GM12892 (cell line): ENCODE data around the gene MCM3.

ENCODE experiments used
- DNase-seq: peaks from one replicate; pipeline ENCODE4 v3.0.0; 2011; ENCODE audit not compliant: insufficient read length
- FAIRE-seq: peaks from 2 replicates; lab custom pipeline; 2011; peaks lifted over from hg19 to GRCh38; lab: Jason Lieb, UNC
- POLR2A ChIP-seq: IDR thresholded peaks from 2 replicates; pipeline ENCODE4 v1.6.1; 2011; ENCODE audit warnings: low read depth, low read length, control low read depth
- POLR2AphosphoS5 ChIP-seq: IDR thresholded peaks from 2 replicates; pipeline ENCODE4 v1.6.1; 2011; ENCODE audit warnings: low read depth, low read length, control low read depth
- TAF1 ChIP-seq: IDR thresholded peaks from 2 replicates; pipeline ENCODE4 v1.6.1; 2011; ENCODE audit warnings: low read depth, mild to moderate bottlenecking, control low read depth, low read length, borderline replicate concordance

The MCM3 gene

DNA sequence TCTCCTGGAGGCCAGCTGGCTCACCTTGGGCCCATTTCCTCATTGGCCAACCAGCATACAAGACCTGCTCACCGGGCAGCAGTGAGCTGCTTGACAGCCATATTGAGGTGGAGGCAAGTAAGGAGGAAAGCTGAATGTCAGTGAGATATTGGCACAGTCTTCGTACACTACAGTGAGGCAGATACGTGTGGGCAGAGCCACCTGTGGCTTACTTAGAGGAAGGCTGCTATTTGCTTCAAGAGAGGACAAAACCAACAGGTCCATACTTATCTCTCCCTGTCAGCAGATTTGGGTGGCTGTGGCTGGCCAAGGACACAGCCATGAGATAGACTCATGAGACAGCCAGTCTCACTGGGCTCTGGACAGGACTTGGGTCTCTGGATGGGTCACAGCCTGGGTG, 15.1 kb upstream of the MCM3 start:
- TF ChIP-seq TAF1, result no peak
- TF ChIP-seq POLR2AphosphoS5, result no peak
- no peak for TF ChIP-seq POLR2A
- FAIRE-seq (no peak), DNase-seq (no peak)

DNA sequence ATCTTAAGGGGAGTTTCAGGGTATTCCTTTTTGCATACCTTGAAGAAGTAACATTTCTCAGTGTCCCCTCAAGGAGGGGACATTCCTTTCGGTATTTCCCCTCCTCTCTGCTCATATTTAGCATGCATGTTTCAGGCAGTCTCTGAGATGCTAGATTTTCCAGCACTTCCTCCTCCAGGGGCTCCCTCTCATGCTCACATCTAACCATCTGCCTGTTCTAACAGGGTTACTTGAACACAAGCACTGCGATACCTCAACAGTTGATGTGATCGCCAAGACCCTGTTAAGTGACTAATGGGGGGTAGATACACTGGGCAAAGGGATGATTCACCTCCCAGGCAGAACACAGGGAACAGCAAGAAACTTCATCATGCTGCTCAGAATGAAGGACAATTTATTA, 12.9 kb upstream of the MCM3 start:
- TF ChIP-seq POLR2AphosphoS5 (no peak), TAF1 (no peak), POLR2A (no peak)
- DNase-seq, result no peak
- peak; percentile 90 for FAIRE-seq

GRCh38 chr6:52293067-52293466, 8.5 kb upstream of the MCM3 start:
- FAIRE-seq (peak; percentile 17), DNase-seq (no peak)
- TF ChIP-seq POLR2A (no peak), POLR2AphosphoS5 (no peak), TAF1 (no peak)

GRCh38 chr6:52288841-52289240, 4.3 kb upstream of the MCM3 start:
- TF ChIP-seq TAF1 (no peak), POLR2A (no peak), POLR2AphosphoS5 (no peak)
- no peak for DNase-seq
- no peak for FAIRE-seq

DNA sequence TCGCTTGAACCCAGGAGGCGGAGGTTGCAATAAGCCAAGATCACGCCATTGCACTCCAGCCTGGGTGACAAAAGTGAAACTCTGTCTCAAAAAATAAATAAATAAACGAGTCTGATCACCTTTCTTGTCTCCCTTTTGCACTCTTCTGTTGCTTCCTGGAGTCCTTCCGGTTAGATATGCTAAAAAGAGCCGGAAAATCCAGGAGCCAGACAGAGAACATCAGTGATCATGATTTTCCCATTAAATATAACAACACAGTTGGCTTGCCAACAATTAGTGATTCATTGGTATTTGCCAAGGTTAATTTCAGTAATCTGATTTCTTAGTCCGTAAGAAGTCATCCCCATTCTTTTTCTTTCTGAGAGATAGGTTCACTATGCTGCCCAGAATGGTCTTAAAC, 3.7 kb upstream of the MCM3 start:
- no peak for DNase-seq
- TF ChIP-seq POLR2AphosphoS5 (no peak), POLR2A (no peak), TAF1 (no peak)
- no peak for FAIRE-seq

GRCh38 chr6:52286798-52287432, 2.4 kb upstream of the MCM3 start:
- FAIRE-seq, result peak; percentile 88
- no peak for DNase-seq
- TF ChIP-seq POLR2AphosphoS5 (no peak), TAF1 (no peak), POLR2A (no peak)

- FAIRE-seq, result no peak
These were observed 881 bp upstream of the MCM3 start for GRCh38 chr6:52285177-52286068.

GRCh38 chr6:52284131-52284459, 447 bp downstream of the MCM3 start:
- DNase-seq, result no peak
- TF ChIP-seq POLR2A, result peak; percentile 39; the same call in 1 of the 2 replicates
- no peak for TF ChIP-seq TAF1
- TF ChIP-seq POLR2AphosphoS5, result no peak
- no peak for FAIRE-seq

More at GRCh38 chr6:52285177-52286068, 881 bp upstream of the MCM3 start:
- no peak for TF ChIP-seq POLR2A
- TF ChIP-seq POLR2AphosphoS5, result no peak
- no peak for TF ChIP-seq TAF1
- no peak for DNase-seq

DNA sequence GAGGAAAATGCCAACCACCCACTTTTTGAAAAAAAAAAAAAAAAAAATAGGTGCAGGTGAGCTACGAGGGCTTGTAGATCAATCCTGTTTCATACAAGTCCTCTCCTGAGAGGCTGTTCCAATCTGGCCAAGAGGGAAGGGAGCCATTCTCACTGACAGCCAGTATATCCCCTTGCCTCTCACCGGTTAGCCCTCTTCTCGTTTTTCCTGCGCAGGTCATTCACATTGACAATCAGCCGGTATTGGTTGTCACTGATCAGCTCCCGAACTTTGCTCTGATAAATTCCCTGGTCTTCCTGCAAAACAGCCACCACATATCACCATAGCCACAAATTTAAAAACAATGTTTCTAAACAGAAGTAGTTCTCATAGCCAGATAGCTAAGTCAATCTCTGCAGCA, 1.4 kb downstream of the MCM3 start:
- DNase-seq (no peak), FAIRE-seq (no peak)
- no peak for TF ChIP-seq POLR2A
- no peak for TF ChIP-seq TAF1

- TF ChIP-seq POLR2AphosphoS5, result no peak
- no peak for TF ChIP-seq TAF1
- no peak for TF ChIP-seq POLR2A
- DNase-seq (no peak), FAIRE-seq (no peak)
These were observed 8.4 kb downstream of the MCM3 start for GRCh38 chr6:52276130-52276529.

- FAIRE-seq (no peak), DNase-seq (no peak)
- TF ChIP-seq POLR2AphosphoS5 (no peak), TAF1 (no peak), POLR2A (no peak)
These were observed 12.6 kb downstream of the MCM3 start for GRCh38 chr6:52271852-52272460.
